Stimulated activated naive CD8-positive, alpha-beta T cell treated with anti-CD3 and anti-CD28 coated beads, Interleukin-15, amount 100 ng/mL, for 72 hours (primary cell): ENCODE measurements around the gene SNW1.
"Not testable (repeated sequence)": the region's sequence is repeated elsewhere in the genome, so short reads cannot be mapped to it uniquely, and the experiment has no call there.

Experiments used
- ATAC-seq: fragments of 150-1000 bp; cut with Tn5 transposase; 2 replicates; pipeline ENCODE4 v1.10.0; 2021; ENCODE audit warnings: mild to moderate bottlenecking, moderate library complexity
- DNase-seq, 2 donors: peaks; one replicate each; pipeline ENCODE4 v3.0.0; 2021 to 2022
- H3K27ac Mint-ChIP-seq, 2 donors: one replicate each; pipeline ENCODE4 v1.8.0; 2022; ENCODE audit warnings: mild to moderate bottlenecking in 2 of 2, mixed read lengths in 2 of 2, moderate library complexity in 2 of 2
- H3K27me3 Mint-ChIP-seq: one replicate; pipeline ENCODE4 v1.8.0; 2022; ENCODE audit warnings: mixed read lengths
- H3K4me1 Mint-ChIP-seq: one replicate; pipeline ENCODE4 v1.8.0; 2022; ENCODE audit warnings: mild to moderate bottlenecking, mixed read lengths
- H3K4me3 Mint-ChIP-seq, 2 donors: one replicate each; pipeline ENCODE4 v1.8.0; 2022; ENCODE audit warnings: mild to moderate bottlenecking in 2 of 2, mixed read lengths in 2 of 2, moderate library complexity in 1 of 2
- H3K9me3 Mint-ChIP-seq, 2 donors: one replicate each; pipeline ENCODE4 v1.8.0; 2022; ENCODE audit warnings: mixed read lengths in 2 of 2

Gene SNW1

GRCh38 chr14:77760381-77761204, at the start of gene SNW1:
SNW1 (minus strand) TSS chr14:77761156; CDS start chr14:77761127, 29 bp downstream.
- Mint-ChIP-seq H3K27ac (peak within 1 kb of the TSS; percentile 99), H3K4me3 (peak within 1 kb of the TSS; percentile 92 to 96), H3K9me3 (no peaks in the 10 kb centered on the region), H3K4me1 (peaks cover 50% of the 10 kb centered on the region), H3K27me3 (no peaks in the 10 kb centered on the region)
- ATAC-seq (peak; percentile 96), DNase-seq (peak; percentile 86 to 93)

DNA sequence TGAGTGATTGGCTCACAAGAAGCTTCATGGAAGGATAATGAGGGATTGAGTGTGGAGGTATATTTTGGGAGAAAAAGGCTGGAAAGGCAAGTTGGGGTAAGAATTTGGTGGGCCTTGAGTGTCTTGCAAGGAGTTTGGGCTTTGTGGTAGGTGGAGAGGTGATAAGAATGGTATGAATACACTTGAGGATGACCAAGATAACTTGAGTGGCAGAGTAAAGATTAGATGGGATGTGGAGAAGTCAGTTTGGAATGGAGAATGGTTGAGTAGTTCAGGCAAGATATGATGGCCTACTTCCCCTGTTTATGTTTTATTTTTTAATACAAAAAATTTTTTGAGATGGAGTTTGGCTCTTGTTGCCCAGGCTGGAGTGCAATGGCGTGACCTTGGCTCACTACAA, 48.1 kb upstream of the SNW1 start:
- no peak for ATAC-seq

GRCh38 chr14:77808250-77808649, 47.3 kb upstream of the SNW1 start:
- no peak overlapping the region for H3K27ac Mint-ChIP-seq
- peaks cover 25% of the 10 kb centered on the region for H3K4me1 Mint-ChIP-seq
- no peak overlapping the region for H3K4me3 Mint-ChIP-seq
- ATAC-seq, result no peak
- no peaks in the 10 kb centered on the region for H3K27me3 Mint-ChIP-seq
- no peak for DNase-seq
- no peaks in the 10 kb centered on the region for H3K9me3 Mint-ChIP-seq

More for the DNA sequence above, 48.1 kb upstream of the SNW1 start:
- H3K9me3 Mint-ChIP-seq, result no peaks in the 10 kb centered on the region
- H3K4me1 Mint-ChIP-seq, result peaks cover 24% of the 10 kb centered on the region
- no peak for DNase-seq
- H3K4me3 Mint-ChIP-seq, result no peak overlapping the region
- no peak overlapping the region for H3K27ac Mint-ChIP-seq
- H3K27me3 Mint-ChIP-seq, result no peaks in the 10 kb centered on the region

- no peak overlapping the region for H3K4me3 Mint-ChIP-seq
- H3K4me1 Mint-ChIP-seq, result peaks cover 27% of the 10 kb centered on the region
- ATAC-seq (no peak), DNase-seq (no peak)
- H3K9me3 Mint-ChIP-seq, result no peaks in the 10 kb centered on the region
- peak overlapping the region in 1 of 2 donors; percentile 86 for H3K27ac Mint-ChIP-seq
- H3K27me3 Mint-ChIP-seq, result no peaks in the 10 kb centered on the region
These were observed 44.8 kb upstream of the SNW1 start for GRCh38 chr14:77805706-77806105.

- no peak for ATAC-seq
- DNase-seq, result peak; percentile 15 to 44
- Mint-ChIP-seq H3K4me1 (peaks cover 35% of the 10 kb centered on the region), H3K27me3 (no peaks in the 10 kb centered on the region), H3K9me3 (no peaks in the 10 kb centered on the region), H3K4me3 (no peak overlapping the region), H3K27ac (no peak overlapping the region)
These were observed 43.6 kb upstream of the SNW1 start for GRCh38 chr14:77804592-77804991.

- DNase-seq (no peak), ATAC-seq (no peak)
- Mint-ChIP-seq H3K4me3 (peak overlapping the region; percentile 92 to 95), H3K4me1 (peaks cover 39% of the 10 kb centered on the region), H3K27ac (peak overlapping the region; percentile 91 to 94), H3K27me3 (no peaks in the 10 kb centered on the region), H3K9me3 (no peaks in the 10 kb centered on the region)
These were observed 39.9 kb upstream of the SNW1 start for GRCh38 chr14:77800814-77801213.

DNA sequence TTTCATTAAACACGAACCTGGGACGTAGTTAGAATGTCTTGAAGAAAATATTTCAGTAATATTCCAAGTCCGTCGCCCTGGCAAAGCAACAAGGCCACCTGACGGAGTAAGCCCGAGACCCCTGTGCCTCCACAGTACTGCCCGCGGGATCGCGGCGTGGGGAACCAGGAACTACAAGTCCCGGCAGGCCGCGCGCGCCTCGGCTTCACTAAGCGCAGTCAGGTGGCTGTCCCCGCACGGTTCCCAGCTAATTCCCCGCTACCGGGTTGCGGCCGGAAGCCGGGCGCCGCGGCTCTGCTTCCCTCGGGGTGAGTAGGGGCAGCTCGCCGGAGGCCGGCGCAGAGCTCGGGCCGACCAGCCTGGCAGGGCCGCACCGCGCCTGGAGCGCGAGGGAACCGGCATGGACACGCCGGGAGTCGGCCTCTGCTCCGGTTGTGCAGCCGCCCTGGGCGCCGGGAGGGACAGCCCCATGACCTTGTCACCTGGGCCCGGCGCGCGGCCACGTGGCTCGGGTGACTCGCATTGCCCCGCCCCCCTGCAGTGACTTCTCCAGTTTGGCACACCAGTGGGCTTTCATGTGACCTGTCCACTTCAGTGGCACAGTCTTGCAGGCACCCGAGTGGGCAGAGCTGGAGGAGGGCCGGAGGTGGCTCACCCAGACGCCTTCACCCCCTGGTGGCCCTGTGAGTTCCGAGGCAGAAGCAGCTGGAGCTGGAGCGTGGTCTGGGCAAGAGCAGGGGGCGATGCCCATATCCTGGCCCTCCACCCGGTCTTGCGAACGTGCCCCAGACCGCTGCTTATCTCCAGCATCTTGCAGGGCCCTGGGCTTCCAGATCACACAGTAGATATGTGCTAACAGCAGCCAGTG, 39.1 kb upstream of the SNW1 start, which contains the start of gene ADCK1:
TSS of gene ADCK1 (plus strand) at position 247 of the 868 bp plus-strand sequence. CDS start 18,870 bp downstream, outside the sequence.
- Mint-ChIP-seq H3K9me3 (no peaks in the 10 kb centered on the region), H3K4me1 (peaks cover 39% of the 10 kb centered on the region), H3K27ac (peak within 1 kb of the TSS; percentile 91 to 94), H3K27me3 (no peaks in the 10 kb centered on the region), H3K4me3 (peak within 1 kb of the TSS; percentile 92 to 95)
- peak; percentile 83 to 84 for DNase-seq
- peak; percentile 95 for ATAC-seq

DNA sequence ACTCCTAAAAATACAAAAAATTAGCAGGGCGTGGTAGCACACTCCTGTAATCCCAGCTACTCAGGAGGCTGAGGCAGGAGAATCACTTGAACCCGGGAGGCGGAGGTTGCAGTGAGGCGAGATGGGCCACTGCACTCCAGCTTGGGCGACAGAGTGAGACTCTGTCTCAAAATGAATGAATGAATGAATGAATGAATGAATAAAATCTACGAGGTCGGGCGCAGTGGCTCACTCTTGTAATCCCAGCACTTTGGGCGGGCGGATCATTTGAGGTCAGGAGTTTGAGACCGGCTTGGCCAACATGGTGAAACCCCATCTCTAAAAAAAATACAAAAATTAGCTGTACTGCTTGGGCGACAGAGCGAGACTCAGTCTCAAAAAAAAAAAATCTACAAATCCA, 38.5 kb upstream of the SNW1 start:
- not testable (repeated sequence) for DNase-seq, H3K27me3 Mint-ChIP-seq, H3K9me3 Mint-ChIP-seq, ATAC-seq
- Mint-ChIP-seq H3K4me1 (peaks cover 35% of the 10 kb centered on the region), H3K4me3 (peak overlapping the region; percentile 92 to 95), H3K27ac (peak overlapping the region; percentile 82 to 83)

DNA sequence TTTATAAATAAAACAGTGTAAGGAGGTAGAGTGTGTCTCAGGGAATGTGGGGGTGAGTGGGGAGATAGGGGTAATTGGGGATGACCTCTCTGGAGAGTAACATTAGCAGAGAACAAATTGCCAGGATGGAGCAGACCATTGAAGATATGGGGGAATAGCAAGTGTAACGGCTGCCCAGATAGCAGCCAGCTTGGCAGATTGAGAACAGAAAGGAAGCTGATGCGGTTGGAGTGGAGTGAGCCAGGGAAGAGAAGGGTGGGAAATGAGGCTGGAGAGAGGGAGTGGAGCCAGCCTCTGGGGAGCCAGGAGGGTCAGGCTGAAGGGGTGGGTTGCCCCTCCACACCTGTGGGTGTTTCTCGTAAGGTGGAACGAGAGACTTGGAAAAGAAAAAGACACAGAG, 33.4 kb upstream of the SNW1 start:
- ATAC-seq (no peak), DNase-seq (no peak)
- H3K27me3 Mint-ChIP-seq, result no peaks in the 10 kb centered on the region
- H3K4me3 Mint-ChIP-seq, result no peak overlapping the region
- no peaks in the 10 kb centered on the region for H3K9me3 Mint-ChIP-seq
- peaks cover 8% of the 10 kb centered on the region for H3K4me1 Mint-ChIP-seq
- H3K27ac Mint-ChIP-seq, result no peak overlapping the region

GRCh38 chr14:77793255-77793654, 32.3 kb upstream of the SNW1 start:
- H3K27ac Mint-ChIP-seq, H3K4me3 Mint-ChIP-seq, DNase-seq, ATAC-seq, H3K4me1 Mint-ChIP-seq, H3K9me3 Mint-ChIP-seq, H3K27me3 Mint-ChIP-seq: not testable (repeated sequence)

GRCh38 chr14:77791225-77791600, 30.3 kb upstream of the SNW1 start:
- Mint-ChIP-seq H3K9me3 (no peaks in the 10 kb centered on the region), H3K27me3 (no peaks in the 10 kb centered on the region), H3K27ac (peak overlapping the region in 1 of 2 donors; percentile 13), H3K4me1 (peaks cover 6% of the 10 kb centered on the region), H3K4me3 (no peak overlapping the region)
- ATAC-seq (no peak), DNase-seq (no peak)

- Mint-ChIP-seq H3K4me1 (peaks cover 6% of the 10 kb centered on the region), H3K4me3 (no peak overlapping the region), H3K27me3 (no peaks in the 10 kb centered on the region), H3K27ac (peak overlapping the region in 1 of 2 donors; percentile 13), H3K9me3 (no peaks in the 10 kb centered on the region)
- ATAC-seq, result no peak
- DNase-seq, result no peak
These were observed 29.7 kb upstream of the SNW1 start for GRCh38 chr14:77790566-77791224.

- H3K27ac Mint-ChIP-seq, result no peak overlapping the region
- ATAC-seq, result no peak
- no peaks in the 10 kb centered on the region for H3K9me3 Mint-ChIP-seq
- no peaks in the 10 kb centered on the region for H3K27me3 Mint-ChIP-seq
- no peak overlapping the region for H3K4me3 Mint-ChIP-seq
- no peak for DNase-seq
- H3K4me1 Mint-ChIP-seq, result peaks cover 6% of the 10 kb centered on the region
These were observed 25.2 kb upstream of the SNW1 start for GRCh38 chr14:77786148-77786547.

DNA sequence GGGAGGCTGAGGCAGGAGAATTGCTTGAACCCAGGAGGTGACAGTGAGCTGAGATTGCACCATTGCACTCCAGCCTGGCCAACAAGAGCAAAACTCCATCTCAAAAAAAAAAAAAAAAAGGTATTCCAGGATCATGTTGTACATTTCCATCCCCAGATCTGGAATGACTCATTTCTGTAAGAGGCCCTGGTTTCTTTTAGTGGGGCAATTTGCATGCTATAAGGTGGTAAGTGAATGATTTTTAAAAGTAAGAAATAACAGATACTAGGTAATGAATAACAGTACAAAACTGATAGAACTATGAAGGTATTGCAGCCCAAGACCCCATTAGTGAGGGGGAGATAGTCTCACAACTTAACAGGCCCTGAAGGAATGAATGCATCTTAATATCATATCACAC, 21.2 kb upstream of the SNW1 start:
- Mint-ChIP-seq H3K27ac (no peak overlapping the region), H3K9me3 (no peaks in the 10 kb centered on the region), H3K4me3 (no peak overlapping the region), H3K4me1 (no peaks in the 10 kb centered on the region), H3K27me3 (no peaks in the 10 kb centered on the region)
- ATAC-seq, result no peak
- no peak for DNase-seq

DNA sequence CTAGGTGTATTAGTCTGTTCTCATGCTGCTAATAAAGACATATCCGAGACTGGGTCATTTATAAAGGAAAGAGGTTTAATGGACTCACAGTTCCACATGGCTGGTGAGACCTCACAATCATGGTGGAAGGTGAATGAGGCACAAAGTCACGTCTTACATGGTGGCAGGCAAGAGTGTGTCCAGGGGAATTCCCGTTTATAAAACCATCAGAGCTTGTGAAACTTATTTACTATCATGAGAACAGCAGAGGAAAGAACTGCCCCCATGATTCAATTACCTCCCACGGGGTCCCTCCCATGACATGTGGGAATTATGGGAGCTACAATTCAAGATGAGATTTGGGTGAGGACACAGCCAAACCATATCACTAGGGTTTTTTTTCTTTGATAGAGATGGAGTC, 13.0 kb upstream of the SNW1 start:
- H3K4me3 Mint-ChIP-seq, ATAC-seq, H3K27ac Mint-ChIP-seq, H3K4me1 Mint-ChIP-seq, DNase-seq, H3K9me3 Mint-ChIP-seq, H3K27me3 Mint-ChIP-seq: not testable (repeated sequence)
